ENCODE measurements around the gene DNAH2. TPM values are rescaled to one million over a fixed set of nuclear protein-coding genes. Genes with fewer than 3 reads are reported as not detected.

DNAH2 gene
- total and polyA plus RNA-seq, 2 of the 13 experiments (the other 11 are each of a cell fraction or from before 2014, with no cell fraction given), result not detected

DNA sequence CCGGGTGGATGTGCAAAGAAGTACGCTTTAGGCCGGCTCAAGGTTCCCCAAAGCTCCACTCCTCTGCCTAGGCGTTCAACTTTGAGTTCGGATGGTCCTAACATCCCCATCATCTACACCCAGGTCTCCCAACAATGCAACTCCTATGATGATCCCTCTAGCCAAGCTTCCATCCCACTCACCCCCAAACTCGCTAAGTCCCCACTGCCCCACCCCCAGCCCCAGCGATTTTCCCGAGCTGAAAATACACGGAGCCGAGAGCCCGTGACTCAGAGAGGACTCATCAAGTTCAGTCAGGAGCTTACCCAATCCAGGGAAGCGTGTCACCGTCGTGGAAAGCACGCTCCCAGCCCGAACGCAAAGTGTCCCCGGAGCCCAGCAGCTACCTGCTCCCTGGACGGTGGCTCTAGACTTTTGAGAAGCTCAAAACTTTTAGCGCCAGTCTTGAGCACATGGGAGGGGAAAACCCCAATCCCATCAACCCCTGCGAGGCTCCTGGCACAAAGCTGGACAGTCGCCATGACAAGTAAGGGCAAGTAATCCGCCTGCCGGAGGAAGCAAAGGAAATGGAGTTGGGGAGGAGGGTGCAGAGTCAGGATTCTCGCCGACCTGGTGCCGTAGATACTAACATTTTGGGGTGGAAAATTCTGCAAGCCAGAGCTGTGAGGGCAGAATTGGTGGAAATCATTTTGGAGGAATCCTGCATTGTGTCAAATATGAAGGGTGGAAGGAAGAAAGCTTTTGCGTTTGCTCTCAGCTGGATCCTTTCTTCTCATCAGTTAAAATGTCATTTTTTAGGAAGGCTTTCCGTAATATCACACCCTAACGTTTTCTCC, 30.3 kb upstream of the DNAH2 start, which contains the start of gene TP53 (continued):
- TF ChIP-seq SCMH1 (CRISPR knock-in tag; IDR thresholded peaks at IDR 0.05; ENCODE audit: borderline replicate concordance) (no peak), SIN3A (IDR thresholded peaks at IDR 0.05; ENCODE audit: borderline replicate concordance, low read depth, low read length) (peak; percentile 86; the same call in 1 of the 2 replicates), ZKSCAN1 (IDR thresholded peaks at IDR 0.05; ENCODE audit: low read length) (no peak), ZNF33A (CRISPR knock-in tag; IDR thresholded peaks at IDR 0.05; ENCODE audit: borderline replicate concordance) (no peak), ZNF329 (CRISPR knock-in tag; IDR thresholded peaks at IDR 0.05; ENCODE audit: low read depth) (no peak), NBN (conservative IDR thresholded peaks at IDR 0.05) (no peak), MXI1 (IDR thresholded peaks at IDR 0.05; ENCODE audit: borderline replicate concordance, low read depth, low read length) (peak; percentile 92; the same call in 1 of the 3 replicates), ZNF3 (CRISPR knock-in tag; IDR thresholded peaks at IDR 0.05) (no peak; the same call in 1 of the 2 replicates), ZNF598 (CRISPR knock-in tag; IDR thresholded peaks at IDR 0.05; ENCODE audit: borderline replicate concordance) (no peak), ZNF572 (CRISPR knock-in tag; IDR thresholded peaks at IDR 0.05) (no peak), GZF1 (CRISPR knock-in tag; IDR thresholded peaks at IDR 0.05) (no peak), ZNF260 (CRISPR knock-in tag; IDR thresholded peaks at IDR 0.05; ENCODE audit: borderline replicate concordance, low read depth) (no peak), FOXJ3 (CRISPR knock-in tag; IDR thresholded peaks at IDR 0.05; ENCODE audit: borderline replicate concordance) (no peak), TMF1 (CRISPR knock-in tag; IDR thresholded peaks at IDR 0.05; ENCODE audit: low read depth) (no peak), ZBTB38 (CRISPR knock-in tag; IDR thresholded peaks at IDR 0.05) (no peak), ZFP36L2 (CRISPR knock-in tag; IDR thresholded peaks at IDR 0.05) (no peak), SP140L (CRISPR knock-in tag; IDR thresholded peaks at IDR 0.05; ENCODE audit: borderline replicate concordance) (no peak), KDM6A (CRISPR knock-in tag; IDR thresholded peaks at IDR 0.05; ENCODE audit: low read depth) (no peak), FOXA1 (IDR thresholded peaks at IDR 0.05) (no peak), FOXA1 (CRISPR knock-in tag; IDR thresholded peaks at IDR 0.05) (no peak), CCDC6 (CRISPR knock-in tag; IDR thresholded peaks at IDR 0.05) (0 out of 2 replicates have a peak, but pooled peaks have one; percentile 48), ZIK1 (CRISPR knock-in tag; IDR thresholded peaks at IDR 0.05; ENCODE audit: borderline replicate concordance, low read depth) (no peak), TBX2 (CRISPR knock-in tag; IDR thresholded peaks at IDR 0.05; ENCODE audit: borderline replicate concordance) (no peak; the same call in 1 of the 2 replicates), SMAD3 (CRISPR knock-in tag; IDR thresholded peaks at IDR 0.05) (peak; percentile 66; the same call in 1 of the 2 replicates), FOXK2 (IDR thresholded peaks at IDR 0.05) (no peak), TCF12 (IDR thresholded peaks at IDR 0.05) (no peak), TCF12 (CRISPR knock-in tag; IDR thresholded peaks at IDR 0.05) (no peak), AKAP8 (CRISPR knock-in tag; IDR thresholded peaks at IDR 0.05) (no peak), TCF7 (IDR thresholded peaks at IDR 0.05; ENCODE audit: low read depth) (no peak)
- TF ChIP-seq, protein P1, sequence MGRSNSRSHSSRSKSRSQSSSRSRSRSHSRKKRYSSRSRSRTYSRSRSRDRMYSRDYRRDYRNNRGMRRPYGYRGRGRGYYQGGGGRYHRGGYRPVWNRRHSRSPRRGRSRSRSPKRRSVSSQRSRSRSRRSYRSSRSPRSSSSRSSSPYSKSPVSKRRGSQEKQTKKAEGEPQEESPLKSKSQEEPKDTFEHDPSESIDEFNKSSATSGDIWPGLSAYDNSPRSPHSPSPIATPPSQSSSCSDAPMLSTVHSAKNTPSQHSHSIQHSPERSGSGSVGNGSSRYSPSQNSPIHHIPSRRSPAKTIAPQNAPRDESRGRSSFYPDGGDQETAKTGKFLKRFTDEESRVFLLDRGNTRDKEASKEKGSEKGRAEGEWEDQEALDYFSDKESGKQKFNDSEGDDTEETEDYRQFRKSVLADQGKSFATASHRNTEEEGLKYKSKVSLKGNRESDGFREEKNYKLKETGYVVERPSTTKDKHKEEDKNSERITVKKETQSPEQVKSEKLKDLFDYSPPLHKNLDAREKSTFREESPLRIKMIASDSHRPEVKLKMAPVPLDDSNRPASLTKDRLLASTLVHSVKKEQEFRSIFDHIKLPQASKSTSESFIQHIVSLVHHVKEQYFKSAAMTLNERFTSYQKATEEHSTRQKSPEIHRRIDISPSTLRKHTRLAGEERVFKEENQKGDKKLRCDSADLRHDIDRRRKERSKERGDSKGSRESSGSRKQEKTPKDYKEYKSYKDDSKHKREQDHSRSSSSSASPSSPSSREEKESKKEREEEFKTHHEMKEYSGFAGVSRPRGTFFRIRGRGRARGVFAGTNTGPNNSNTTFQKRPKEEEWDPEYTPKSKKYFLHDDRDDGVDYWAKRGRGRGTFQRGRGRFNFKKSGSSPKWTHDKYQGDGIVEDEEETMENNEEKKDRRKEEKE (IDR thresholded peaks at IDR 0.05), result no peak
- TF ChIP-seq, protein P2, sequence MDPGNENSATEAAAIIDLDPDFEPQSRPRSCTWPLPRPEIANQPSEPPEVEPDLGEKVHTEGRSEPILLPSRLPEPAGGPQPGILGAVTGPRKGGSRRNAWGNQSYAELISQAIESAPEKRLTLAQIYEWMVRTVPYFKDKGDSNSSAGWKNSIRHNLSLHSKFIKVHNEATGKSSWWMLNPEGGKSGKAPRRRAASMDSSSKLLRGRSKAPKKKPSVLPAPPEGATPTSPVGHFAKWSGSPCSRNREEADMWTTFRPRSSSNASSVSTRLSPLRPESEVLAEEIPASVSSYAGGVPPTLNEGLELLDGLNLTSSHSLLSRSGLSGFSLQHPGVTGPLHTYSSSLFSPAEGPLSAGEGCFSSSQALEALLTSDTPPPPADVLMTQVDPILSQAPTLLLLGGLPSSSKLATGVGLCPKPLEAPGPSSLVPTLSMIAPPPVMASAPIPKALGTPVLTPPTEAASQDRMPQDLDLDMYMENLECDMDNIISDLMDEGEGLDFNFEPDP (CRISPR knock-in tag; conservative IDR thresholded peaks at IDR 0.05), result no peak
